CD14-positive monocyte (primary cell): ENCODE data around the gene ZFX. TPM values are rescaled to one million over a fixed set of nuclear protein-coding genes. Genes with fewer than 3 reads are reported as not detected.

Source experiments
- DNase-seq, 3 donors: peaks; one replicate each; pipeline ENCODE4 v3.0.0-alpha.2; 2011 to 2022
- H2AFZ ChIP-seq: 2 replicates; pipeline ENCODE4 v1.6.0; 2012; ENCODE audit warnings: mild to moderate bottlenecking, low read depth, low read length, inconsistent platforms; ENCODE audit not compliant: insufficient read depth, poor library complexity, severe bottlenecking
- H3K27ac ChIP-seq, 2 donors: 1 replicate in 1 of 2; 2 replicates in 1 of 2; pipeline ENCODE4 v1.5.1; 2012 to 2013; ENCODE audit warnings: low read length in 2 of 2, control low read depth in 1 of 2, inconsistent platforms in 1 of 2, low read depth in 1 of 2, mild to moderate bottlenecking in 1 of 2
- H3K27me3 ChIP-seq, 2 donors: one replicate each; pipeline versions ENCODE4 v1.6.0 to v1.6.1; 2011 to 2013; ENCODE audit warnings: low read length in 2 of 2; ENCODE audit not compliant: control insufficient read depth in 2 of 2, insufficient read depth in 2 of 2
- H3K36me3 ChIP-seq, 2 donors: replicated peaks in 1 of 2; 1 replicate in 1 of 2; 2 replicates in 1 of 2; pipeline versions ENCODE4 v1.5.1 to v1.6.1; 2012 to 2013; ENCODE audit warnings: low read length in 2 of 2, control low read depth in 1 of 2, inconsistent platforms in 1 of 2, mild to moderate bottlenecking in 1 of 2; ENCODE audit not compliant: insufficient read depth in 2 of 2, control insufficient read depth in 1 of 2
- H3K4me1 ChIP-seq, 2 donors: 1 replicate in 1 of 2; 2 replicates in 1 of 2; pipeline versions ENCODE4 v1.5.1 to v1.6.1; 2012 to 2013; ENCODE audit warnings: low read length in 2 of 2, control low read depth in 1 of 2, inconsistent platforms in 1 of 2, mild to moderate bottlenecking in 1 of 2, moderate library complexity in 1 of 2; ENCODE audit not compliant: insufficient read depth in 2 of 2, control insufficient read depth in 1 of 2
- H3K4me2 ChIP-seq: replicated peaks from 2 replicates; pipeline ENCODE3; 2012; ENCODE audit warnings: low read length, moderate library complexity, mild to moderate bottlenecking; ENCODE audit not compliant: poor library complexity, severe bottlenecking; ENCODE audit errors: extremely low read depth
- H3K4me3 ChIP-seq, 3 experiments: fragments of 200-600 bp in 1 of 3; sonication (generic) in 1 of 3; replicated peaks in 1 of 3; 1 replicate in 2 of 3; 2 replicates in 1 of 3; pipeline ENCODE4 v1.5.1; 2011 to 2013; ENCODE audit warnings: low read length in 3 of 3, mild to moderate bottlenecking in 3 of 3, control low read depth in 2 of 3, low read depth in 2 of 3, inconsistent platforms in 1 of 3, moderate library complexity in 1 of 3
- H3K79me2 ChIP-seq: 2 replicates; pipeline ENCODE4 v1.6.0; 2012; ENCODE audit warnings: mild to moderate bottlenecking, control low read depth, inconsistent platforms, low read length, moderate library complexity; ENCODE audit not compliant: insufficient read depth
- H3K9ac ChIP-seq: 2 replicates; pipeline ENCODE4 v1.6.0; 2017; ENCODE audit warnings: low read length, mild to moderate bottlenecking; ENCODE audit not compliant: insufficient read depth, poor library complexity, severe bottlenecking
- H3K9me3 ChIP-seq, 2 donors: replicated peaks in 1 of 2; 1 replicate in 1 of 2; 2 replicates in 1 of 2; pipeline versions ENCODE4 v1.5.1 to v1.6.1; 2012 to 2013; ENCODE audit warnings: low read length in 2 of 2, control low read depth in 1 of 2; ENCODE audit not compliant: control insufficient read depth in 1 of 2, insufficient read depth in 1 of 2
- H4K20me1 ChIP-seq: 2 replicates; pipeline ENCODE4 v1.6.0; 2012; ENCODE audit warnings: mild to moderate bottlenecking, low read length, control low read depth, moderate library complexity; ENCODE audit not compliant: insufficient read depth
- H3K27ac Mint-ChIP-seq, 7 donors: one replicate each; pipeline ENCODE4 v1.8.0; 2020; ENCODE audit warnings: mild to moderate bottlenecking in 7 of 7, mixed read lengths in 7 of 7, moderate library complexity in 6 of 7, inconsistent platforms in 2 of 7
- H3K27me3 Mint-ChIP-seq, 3 donors: one replicate each; pipeline ENCODE4 v1.8.0; 2021 to 2022; ENCODE audit warnings: low read depth in 3 of 3, mild to moderate bottlenecking in 3 of 3, mixed read lengths in 3 of 3, moderate library complexity in 3 of 3, inconsistent platforms in 1 of 3
- H3K36me3 Mint-ChIP-seq, 2 donors: one replicate each; pipeline ENCODE4 v1.8.0; 2020; ENCODE audit warnings: mixed read lengths in 2 of 2, inconsistent platforms in 1 of 2, mild to moderate bottlenecking in 1 of 2
- H3K4me1 Mint-ChIP-seq: one replicate; pipeline ENCODE4 v1.8.0; 2020; ENCODE audit warnings: mild to moderate bottlenecking, mixed read lengths
- H3K4me3 Mint-ChIP-seq, 2 donors: one replicate each; pipeline ENCODE4 v1.8.0; 2020; ENCODE audit warnings: mild to moderate bottlenecking in 2 of 2, mixed read lengths in 2 of 2, moderate library complexity in 1 of 2
- H3K9me3 Mint-ChIP-seq, 7 donors: one replicate each; pipeline ENCODE4 v1.8.0; 2020 to 2022; ENCODE audit warnings: mixed read lengths in 7 of 7, mild to moderate bottlenecking in 6 of 7, moderate library complexity in 6 of 7, inconsistent platforms in 2 of 7
- CTCF ChIP-seq: fragments of 200-600 bp; IDR thresholded peaks from one replicate; pipeline ENCODE4 v1.8.0; 2022; ENCODE audit warnings: antibody characterized with exemption, mild to moderate bottlenecking
- WGBS: methylation state at CpG from one replicate; pipeline ENCODE4 v1.1.5; 2013; ENCODE audit warnings: missing lambda C conversion rate; ENCODE audit not compliant: insufficient coverage; 5-methylcytosine and 5-hydroxymethylcytosine counted together
- intact Hi-C, 2 donors: fragments of 100-400 bp; cut with micrococcal nuclease; formaldehyde crosslinking; loops; one replicate each; pipeline versions ENCODE4 v1.15.0 to v1.15.1; 2023
- polyA plus RNA-seq, 3 donors: library from polyadenylated mRNA; depleted of rRNA in 1 of 3; unstranded in 2 of 3; stranded (reverse) in 1 of 3; fragments of 300-500 nt in 2 of 3; fragments of >200 nt in 1 of 3; fragmentation: Illumina TruSeq in 2 of 3; gene quantifications; 1 replicate in 2 of 3; 2 replicates in 1 of 3; pipeline ENCODE4 v1.2.3, GENCODE V29; 2012 to 2021

ZFX gene
- polyA plus RNA-seq, 3 donors = 22.3 to 31.1 (median 30.2) TPM

- Histone ChIP-seq H3K79me2 (peaks cover 97% of the 10 kb centered on the region), H3K9me3 (no peaks in the 10 kb centered on the region), H3K36me3 (peaks cover 0 to 69% of the 10 kb centered on the region in 2 donors), H3K27me3 (no peaks in the 10 kb centered on the region), H3K4me3 (no peak overlapping the region), H3K9ac (no peak overlapping the region), H4K20me1 (peaks cover 100% of the 10 kb centered on the region), H3K4me2 (no peak overlapping the region), H3K4me1 (no peaks in the 10 kb centered on the region), H3K27ac (no peak overlapping the region), H2AFZ (no peak overlapping the region)
- Mint-ChIP-seq H3K27ac (no peak overlapping the region), H3K9me3 (no peaks in the 10 kb centered on the region), H3K36me3 (peaks cover 13 to 44% of the 10 kb centered on the region in 2 donors), H3K4me3 (no peak overlapping the region), H3K4me1 (peaks cover 10% of the 10 kb centered on the region), H3K27me3 (peaks cover 0 to 2% (median 0%) of the 10 kb centered on the region in 3 donors)
- no CpG with 5 or more reads among the region's 1 CpG for WGBS
- no peak for TF ChIP-seq CTCF
- intact Hi-C loops = no loop called here
- DNase-seq = no peak
Observed at GRCh38 chrX:24196509-24196908, 47.0 kb downstream of the ZFX start.

GRCh38 chrX:24198101-24198500, 48.6 kb downstream of the ZFX start:
- WGBS = no CpG with 5 or more reads among the region's 4 CpGs
- intact Hi-C loops = no loop called here
- no peak overlapping the region for H3K4me3 Mint-ChIP-seq
- Histone ChIP-seq H3K9ac (no peak overlapping the region), H4K20me1 (peaks cover 100% of the 10 kb centered on the region), H3K27ac (no peak overlapping the region), H3K4me1 (no peaks in the 10 kb centered on the region), H3K79me2 (peaks cover 97% of the 10 kb centered on the region), H3K4me3 (no peak overlapping the region), H3K9me3 (no peaks in the 10 kb centered on the region), H3K36me3 (peaks cover 3 to 73% of the 10 kb centered on the region in 2 donors), H2AFZ (no peak overlapping the region), H3K4me2 (no peak overlapping the region), H3K27me3 (no peaks in the 10 kb centered on the region)
- H3K36me3 Mint-ChIP-seq = peaks cover 26 to 52% of the 10 kb centered on the region in 2 donors
- H3K9me3 Mint-ChIP-seq = no peaks in the 10 kb centered on the region
- peaks cover 0 to 2% (median 0%) of the 10 kb centered on the region in 3 donors for H3K27me3 Mint-ChIP-seq
- TF ChIP-seq CTCF = no peak
- H3K27ac Mint-ChIP-seq = no peak overlapping the region
- H3K4me1 Mint-ChIP-seq = peaks cover 12% of the 10 kb centered on the region
- DNase-seq = no peak
